Measurements from ENCODE around the gene RABGEF1.

RABGEF1 gene

GRCh38 chr7:66847879-66848790, 107.6 kb downstream of the RABGEF1 start:
- Histone ChIP-seq H2AFZ (ENCODE audit: low read depth, low read length) (no peak overlapping the region; the same call in 1 of the 2 replicates), H3K4me2 (ENCODE audit: low read length) (peak overlapping the region; percentile 77), H3K27me3 (ENCODE audit: low read depth, low read length) (no peaks in the 10 kb centered on the region), H4K20me1 (ENCODE audit: insufficient read depth, low read length) (no peaks in the 10 kb centered on the region), H3K9me3 (ENCODE audit: insufficient read depth, low read length) (no peaks in the 10 kb centered on the region), H3K27ac (ENCODE audit: low read length) (peak overlapping the region; percentile 96), H3K9ac (ENCODE audit: low read length) (peak overlapping the region; percentile 73), H3K4me1 (ENCODE audit: low read length) (peaks cover 46% of the 10 kb centered on the region), H3K4me3 (ENCODE audit: low read length) (peak overlapping the region; percentile 66), H3K36me3 (replicated peaks; ENCODE audit: low read depth, low read length) (peaks cover 5% of the 10 kb centered on the region), H3K79me2 (ENCODE audit: low read length) (peaks cover 44% of the 10 kb centered on the region)
- TF ChIP-seq, protein P1, sequence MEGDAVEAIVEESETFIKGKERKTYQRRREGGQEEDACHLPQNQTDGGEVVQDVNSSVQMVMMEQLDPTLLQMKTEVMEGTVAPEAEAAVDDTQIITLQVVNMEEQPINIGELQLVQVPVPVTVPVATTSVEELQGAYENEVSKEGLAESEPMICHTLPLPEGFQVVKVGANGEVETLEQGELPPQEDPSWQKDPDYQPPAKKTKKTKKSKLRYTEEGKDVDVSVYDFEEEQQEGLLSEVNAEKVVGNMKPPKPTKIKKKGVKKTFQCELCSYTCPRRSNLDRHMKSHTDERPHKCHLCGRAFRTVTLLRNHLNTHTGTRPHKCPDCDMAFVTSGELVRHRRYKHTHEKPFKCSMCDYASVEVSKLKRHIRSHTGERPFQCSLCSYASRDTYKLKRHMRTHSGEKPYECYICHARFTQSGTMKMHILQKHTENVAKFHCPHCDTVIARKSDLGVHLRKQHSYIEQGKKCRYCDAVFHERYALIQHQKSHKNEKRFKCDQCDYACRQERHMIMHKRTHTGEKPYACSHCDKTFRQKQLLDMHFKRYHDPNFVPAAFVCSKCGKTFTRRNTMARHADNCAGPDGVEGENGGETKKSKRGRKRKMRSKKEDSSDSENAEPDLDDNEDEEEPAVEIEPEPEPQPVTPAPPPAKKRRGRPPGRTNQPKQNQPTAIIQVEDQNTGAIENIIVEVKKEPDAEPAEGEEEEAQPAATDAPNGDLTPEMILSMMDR (IDR thresholded peaks at IDR 0.05; ENCODE audit: low read depth, low read length) = no peak
- no peak for TF ChIP-seq EZH2phosphoT487 (IDR thresholded peaks at IDR 0.05; ENCODE audit: low read depth)

- H3K36me3 ChIP-seq (replicated peaks; ENCODE audit: low read depth, low read length) = peaks cover 14% of the 10 kb centered on the region
- no peaks in the 10 kb centered on the region for H3K79me2 ChIP-seq (ENCODE audit: low read length)
- peak overlapping the region; percentile 6; the same call in 1 of the 2 replicates for H3K4me2 ChIP-seq (ENCODE audit: low read length)
- no peaks in the 10 kb centered on the region for H3K9me3 ChIP-seq (ENCODE audit: insufficient read depth, low read length)
- no peaks in the 10 kb centered on the region for H3K27me3 ChIP-seq (ENCODE audit: low read depth, low read length)
- H4K20me1 ChIP-seq (ENCODE audit: insufficient read depth, low read length) = no peaks in the 10 kb centered on the region
- no peak overlapping the region for H2AFZ ChIP-seq (ENCODE audit: low read depth, low read length)
- peak overlapping the region; percentile 16; the same call in 1 of the 2 replicates for H3K27ac ChIP-seq (ENCODE audit: low read length)
- TF ChIP-seq EZH2phosphoT487 (IDR thresholded peaks at IDR 0.05; ENCODE audit: low read depth) = no peak
- TF ChIP-seq, protein P1 (IDR thresholded peaks at IDR 0.05; ENCODE audit: low read depth, low read length) = no peak
- H3K4me3 ChIP-seq (ENCODE audit: low read length) = no peak overlapping the region
- H3K4me1 ChIP-seq (ENCODE audit: low read length) = peaks cover 14% of the 10 kb centered on the region
- no peak overlapping the region for H3K9ac ChIP-seq (ENCODE audit: low read length)
Measured at GRCh38 chr7:66859339-66859738, 118.8 kb downstream of the RABGEF1 start.

GRCh38 chr7:66859794-66860645, 119.5 kb downstream of the RABGEF1 start:
- Histone ChIP-seq H3K4me2 (ENCODE audit: low read length) (no peak overlapping the region), H4K20me1 (ENCODE audit: insufficient read depth, low read length) (no peaks in the 10 kb centered on the region), H3K27ac (ENCODE audit: low read length) (no peak overlapping the region), H3K4me1 (ENCODE audit: low read length) (peaks cover 14% of the 10 kb centered on the region), H3K36me3 (replicated peaks; ENCODE audit: low read depth, low read length) (peaks cover 14% of the 10 kb centered on the region), H2AFZ (ENCODE audit: low read depth, low read length) (no peak overlapping the region), H3K9ac (ENCODE audit: low read length) (no peak overlapping the region), H3K9me3 (ENCODE audit: insufficient read depth, low read length) (no peaks in the 10 kb centered on the region), H3K27me3 (ENCODE audit: low read depth, low read length) (no peaks in the 10 kb centered on the region), H3K4me3 (ENCODE audit: low read length) (no peak overlapping the region), H3K79me2 (ENCODE audit: low read length) (no peaks in the 10 kb centered on the region)
- TF ChIP-seq EZH2phosphoT487 (IDR thresholded peaks at IDR 0.05; ENCODE audit: low read depth) = no peak
- TF ChIP-seq, protein P1 (IDR thresholded peaks at IDR 0.05; ENCODE audit: low read depth, low read length) = no peak

DNA sequence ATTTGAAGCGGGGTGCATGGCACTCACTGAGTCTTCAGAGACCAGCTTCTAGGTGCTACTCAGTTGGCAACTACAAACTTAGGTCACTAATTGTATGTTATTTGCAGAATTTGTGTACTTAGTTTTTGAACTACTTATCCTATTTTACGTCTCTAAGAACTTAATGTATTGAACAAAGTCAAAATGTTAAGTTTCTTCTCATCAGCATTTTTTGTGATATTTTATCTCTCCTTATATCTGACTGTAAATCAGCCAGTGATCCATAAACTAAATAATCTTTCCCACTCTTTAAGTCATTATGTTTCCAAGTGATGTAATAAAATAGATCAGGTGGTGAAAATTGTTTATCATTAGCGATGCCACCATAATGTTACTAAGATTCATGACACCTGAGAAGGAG, 120.2 kb downstream of the RABGEF1 start:
- no peak overlapping the region for H3K27ac ChIP-seq (ENCODE audit: low read length)
- peaks cover 14% of the 10 kb centered on the region for H3K36me3 ChIP-seq (replicated peaks; ENCODE audit: low read depth, low read length)
- no peak overlapping the region for H3K4me3 ChIP-seq (ENCODE audit: low read length)
- H2AFZ ChIP-seq (ENCODE audit: low read depth, low read length) = no peak overlapping the region
- H3K79me2 ChIP-seq (ENCODE audit: low read length) = no peaks in the 10 kb centered on the region
- H3K9ac ChIP-seq (ENCODE audit: low read length) = no peak overlapping the region
- H4K20me1 ChIP-seq (ENCODE audit: insufficient read depth, low read length) = no peaks in the 10 kb centered on the region
- no peak overlapping the region for H3K4me2 ChIP-seq (ENCODE audit: low read length)
- H3K27me3 ChIP-seq (ENCODE audit: low read depth, low read length) = no peaks in the 10 kb centered on the region
- TF ChIP-seq EZH2phosphoT487 (IDR thresholded peaks at IDR 0.05; ENCODE audit: low read depth) = no peak
- TF ChIP-seq, protein P1 (IDR thresholded peaks at IDR 0.05; ENCODE audit: low read depth, low read length) = no peak
- peaks cover 14% of the 10 kb centered on the region for H3K4me1 ChIP-seq (ENCODE audit: low read length)
- no peaks in the 10 kb centered on the region for H3K9me3 ChIP-seq (ENCODE audit: insufficient read depth, low read length)
